ENCODE data around the gene KRT8.

GRCh38 chr12:52910248-52910883 is 5.5 kb upstream of the KRT8 start:
- no peak for TF ChIP-seq CTCF (conservative IDR thresholded peaks at IDR 0.05; ENCODE audit: low read length)
- no peak for TF ChIP-seq EZH2phosphoT487 (IDR thresholded peaks at IDR 0.05; ENCODE audit: borderline replicate concordance, low read depth, low read length)

Data from OCI-LY7 (cell line).